GM12872 (cell line): Measurements from ENCODE around the gene CNFN.
A peak's percentile ranks its signal among the peaks of the same experiment; 100 is the strongest.

Experiments used
- CTCF ChIP-seq: IDR thresholded peaks from 3 replicates; pipeline ENCODE4 v1.5.1; 2011; ENCODE audit warnings: low read depth, mild to moderate bottlenecking, low read length, moderate library complexity; ENCODE audit not compliant: insufficient read depth

CNFN gene

GRCh38 chr19:42389899-42390298, at the start of gene CNFN:
Gene CNFN (minus strand): TSS chr19:42390297. CDS start chr19:42389037, 1,260 bp downstream.
- no peak for TF ChIP-seq CTCF

- TF ChIP-seq CTCF: no peak
These were observed 45.9 kb upstream of the CNFN start for GRCh38 chr19:42436006-42436405.

- TF ChIP-seq CTCF: no peak
These were observed 45.2 kb upstream of the CNFN start for GRCh38 chr19:42435316-42435715.

- TF ChIP-seq CTCF: peak; percentile 94
These were observed 43.6 kb upstream of the CNFN start for GRCh38 chr19:42433503-42434260.

- no peak for TF ChIP-seq CTCF
These were observed 41.4 kb upstream of the CNFN start for GRCh38 chr19:42431486-42431885.

GRCh38 chr19:42428676-42429075, 38.6 kb upstream of the CNFN start:
- no peak for TF ChIP-seq CTCF

- TF ChIP-seq CTCF: no peak
These were observed 37.2 kb upstream of the CNFN start, which contains the start of gene LIPE for GRCh38 chr19:42427313-42427712. Gene LIPE (minus strand): TSS chr19:42427388. CDS start chr19:42427149, 239 bp downstream.

GRCh38 chr19:42426643-42427042, 36.5 kb upstream of the CNFN start:
- TF ChIP-seq CTCF: no peak
